Measurements from ENCODE around the gene PTGES3. TPM values are rescaled to one million over a fixed set of nuclear protein-coding genes. Genes with fewer than 3 reads are reported as not detected.

The PTGES3 gene
- total and polyA plus RNA-seq, 10 of the 15 experiments (the other 5 are each of a cell fraction or from before 2014, with no cell fraction given) = 117 to 520 (median 175) TPM

- POLR2A ChIA-PET = interaction anchor here (1.7 to 3.7 kb wide), 2 partner anchors 32 to 84 kb away, joined by 4 to 21 read pairs; partner anchors contain the start of gene PTGES3
- Histone ChIP-seq H3K27me3 (replicated peaks in 1 of 2; ENCODE audit: control insufficient read depth in 2 of 2, insufficient read depth in 2 of 2, low read length in 1 of 2) (no peaks in the 10 kb centered on the region), H3K79me2 (ENCODE audit: control insufficient read depth, insufficient read depth, low read length) (peaks cover 84% of the 10 kb centered on the region), H3K27ac (ENCODE audit: control insufficient read depth, insufficient read depth) (peak overlapping the region; percentile 46; the same call in 1 of the 2 replicates), H3K4me2 (ENCODE audit: control insufficient read depth, insufficient read depth) (peak overlapping the region; percentile 91), H2AFZ (ENCODE audit: control insufficient read depth, low read depth, low read length) (no peak overlapping the region), H3K4me1 (ENCODE audit: control insufficient read depth, insufficient read depth, low read length) (peaks cover 44% of the 10 kb centered on the region), H3K36me3 (ENCODE audit: control insufficient read depth in 2 of 2, insufficient read depth in 2 of 2, low read length in 1 of 2) (peaks cover 12 to 29% of the 10 kb centered on the region in 2 experiments), H3K9ac (ENCODE audit: control insufficient read depth, insufficient read depth, low read length) (peak overlapping the region; percentile 57), H4K20me1 (ENCODE audit: control insufficient read depth, insufficient read depth) (peaks cover 29% of the 10 kb centered on the region), H3K4me3 (peak overlapping the region; percentile 97), H3K9me3 (replicated peaks; ENCODE audit: control insufficient read depth, insufficient read depth, low read length) (no peaks in the 10 kb centered on the region)
- SMC1A ChIA-PET (ENCODE audit: uncharacterized antibody, unreplicated experiment) = interaction anchor here (0.7 to 1.3 kb wide), 4 partner anchors 10 to 85 kb away, joined by 3 to 4 read pairs (median 4); no protein-coding TSS in a partner anchor
- RAD21 ChIA-PET (ENCODE audit: unreplicated experiment) = interaction anchor here (2.1 kb wide), 1 partner anchor 85 kb away, joined by 8 read pairs; no protein-coding TSS in a partner anchor
- no peak for TF ChIP-seq CREB1 (IDR thresholded peaks at IDR 0.05; ENCODE audit: low read depth)
- TF ChIP-seq NRF1 (conservative IDR thresholded peaks at IDR 0.05; ENCODE audit: low read depth, low read length) = no peak
- TF ChIP-seq MYB (IDR thresholded peaks at IDR 0.05; ENCODE audit: borderline replicate concordance, low read depth, low read length) = no peak
- no peak for TF ChIP-seq E2F8 (IDR thresholded peaks at IDR 0.05; ENCODE audit: low read depth, partially characterized antibody)
- no peak for TF ChIP-seq BCL3 (IDR thresholded peaks at IDR 0.05; ENCODE audit: borderline replicate concordance, insufficient read depth, low read depth, low read length, poor library complexity, severe bottlenecking)
- TF ChIP-seq E4F1 (IDR thresholded peaks at IDR 0.05; ENCODE audit: borderline replicate concordance, partially characterized antibody) = no peak
- no peak for TF ChIP-seq SPI1 (IDR thresholded peaks at IDR 0.05; ENCODE audit: borderline replicate concordance, insufficient read depth, low read depth, low read length)
- no peak for TF ChIP-seq NBN (IDR thresholded peaks at IDR 0.05)
- TF ChIP-seq GABPA (IDR thresholded peaks at IDR 0.05; ENCODE audit: low read depth) = no peak
- TF ChIP-seq FOXK2 (IDR thresholded peaks at IDR 0.05) = no peak
- WGBS (ENCODE audit: insufficient coverage, insufficient replicate concordance, low lambda C conversion rate, missing lambda C conversion rate) = 47% methylated on average over 2 of the region's 2 CpGs
- FAIRE-seq = no peak
- DNase-seq (ENCODE audit: low read depth, low spot score) = no peak
- in situ Hi-C loops (cut with MboI) = no loop called here
- intact Hi-C loops (cut with micrococcal nuclease; ENCODE audit: unreplicated experiment) = loop anchor here (2.0 kb wide), 1 partner anchor 78 kb away; no protein-coding TSS in a partner anchor
- no peak for ATAC-seq
- BruUV-seq (replicated peaks) = no TSS peak
- CTCF ChIA-PET = interaction anchor here (1.1 kb wide), 1 partner anchor 93 kb away, joined by 3 read pairs; no protein-coding TSS in a partner anchor
These were observed 33.1 kb upstream of the PTGES3 start for GRCh38 chr12:56721216-56721615.
